Measurements from ENCODE around the gene HLA-DPA1.

The HLA-DPA1 gene

GRCh38 chr6:33053230-33053629 lies 20.2 kb downstream of the HLA-DPA1 start:
- TF ChIP-seq, protein P1, sequence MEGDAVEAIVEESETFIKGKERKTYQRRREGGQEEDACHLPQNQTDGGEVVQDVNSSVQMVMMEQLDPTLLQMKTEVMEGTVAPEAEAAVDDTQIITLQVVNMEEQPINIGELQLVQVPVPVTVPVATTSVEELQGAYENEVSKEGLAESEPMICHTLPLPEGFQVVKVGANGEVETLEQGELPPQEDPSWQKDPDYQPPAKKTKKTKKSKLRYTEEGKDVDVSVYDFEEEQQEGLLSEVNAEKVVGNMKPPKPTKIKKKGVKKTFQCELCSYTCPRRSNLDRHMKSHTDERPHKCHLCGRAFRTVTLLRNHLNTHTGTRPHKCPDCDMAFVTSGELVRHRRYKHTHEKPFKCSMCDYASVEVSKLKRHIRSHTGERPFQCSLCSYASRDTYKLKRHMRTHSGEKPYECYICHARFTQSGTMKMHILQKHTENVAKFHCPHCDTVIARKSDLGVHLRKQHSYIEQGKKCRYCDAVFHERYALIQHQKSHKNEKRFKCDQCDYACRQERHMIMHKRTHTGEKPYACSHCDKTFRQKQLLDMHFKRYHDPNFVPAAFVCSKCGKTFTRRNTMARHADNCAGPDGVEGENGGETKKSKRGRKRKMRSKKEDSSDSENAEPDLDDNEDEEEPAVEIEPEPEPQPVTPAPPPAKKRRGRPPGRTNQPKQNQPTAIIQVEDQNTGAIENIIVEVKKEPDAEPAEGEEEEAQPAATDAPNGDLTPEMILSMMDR (IDR thresholded peaks at IDR 0.05; ENCODE audit: control insufficient read depth, extremely low read depth, insufficient read depth): no peak

DNA sequence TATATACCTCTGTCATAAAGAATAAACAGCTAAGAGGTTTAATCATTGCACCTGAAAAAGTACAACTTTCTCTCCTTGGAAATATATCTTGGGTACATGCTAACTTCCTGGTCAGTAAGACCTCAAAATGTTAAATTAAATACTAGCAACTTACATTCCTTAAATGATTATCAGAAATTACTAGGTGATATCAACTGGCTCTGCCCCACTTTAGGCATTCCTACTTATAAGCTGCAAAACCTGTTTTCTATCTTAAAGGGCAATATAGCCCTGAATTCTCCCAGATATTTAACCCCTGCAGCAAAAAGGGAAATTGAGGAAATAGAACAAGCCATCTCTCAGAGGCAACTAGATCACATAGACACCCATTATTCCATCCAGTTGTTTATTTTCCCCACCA lies 20.8 kb downstream of the HLA-DPA1 start:
- no peak overlapping the region for H3K4me3 ChIP-seq (ENCODE audit: low read depth, low read length)
- TF ChIP-seq, protein P1 (IDR thresholded peaks at IDR 0.05; ENCODE audit: control insufficient read depth, extremely low read depth, insufficient read depth): no peak
- DNase-seq (ENCODE audit: low read depth): no peak

More at GRCh38 chr6:33053230-33053629, 20.2 kb downstream of the HLA-DPA1 start:
- DNase-seq (ENCODE audit: low read depth): no peak
- no peak overlapping the region for H3K4me3 ChIP-seq (ENCODE audit: low read depth, low read length)

DNA sequence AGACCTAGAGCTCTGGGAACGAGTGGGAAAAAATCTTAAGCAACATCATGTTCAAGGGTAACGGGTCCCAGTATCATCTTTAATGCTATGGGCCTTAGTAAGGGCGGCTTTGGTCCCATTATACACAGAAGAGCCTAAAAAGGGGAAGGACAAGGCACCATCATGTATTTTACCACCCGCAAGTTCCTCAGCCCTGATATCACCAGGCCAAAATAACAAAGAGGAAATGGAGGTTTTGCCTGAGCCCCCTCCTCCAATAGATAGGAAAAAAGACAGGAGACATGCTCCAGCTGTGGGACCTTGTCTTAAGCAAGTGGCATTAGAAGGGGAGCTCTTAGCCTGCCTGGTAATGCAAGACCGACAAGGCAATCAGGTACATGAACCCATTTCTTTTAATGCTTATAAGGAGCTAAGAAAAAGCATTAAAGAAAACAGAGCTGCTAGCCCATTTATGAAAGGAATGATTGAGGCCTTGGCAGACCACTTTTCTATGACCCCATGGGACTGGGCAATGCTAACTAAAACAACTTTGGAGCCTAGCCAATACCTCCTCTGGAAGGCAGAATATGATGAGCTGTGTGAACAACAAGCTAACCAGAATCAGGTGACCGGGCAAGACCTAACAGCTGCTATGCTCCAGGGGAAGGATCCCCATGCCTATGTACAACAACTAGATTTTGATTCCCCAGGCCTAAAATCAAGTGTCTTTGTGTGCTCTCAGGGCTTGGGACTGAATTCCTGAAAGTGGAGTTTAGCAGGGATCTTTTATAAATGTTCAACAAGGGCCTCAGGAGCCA lies 23.2 kb downstream of the HLA-DPA1 start:
- DNase-seq (ENCODE audit: low read depth): no peak
- no peak overlapping the region for H3K4me3 ChIP-seq (ENCODE audit: low read depth, low read length)
- TF ChIP-seq, protein P1 (IDR thresholded peaks at IDR 0.05; ENCODE audit: control insufficient read depth, extremely low read depth, insufficient read depth): no peak

GRCh38 chr6:33049323-33050013 lies 24.0 kb downstream of the HLA-DPA1 start:
- no peak overlapping the region for H3K4me3 ChIP-seq (ENCODE audit: low read depth, low read length)
- TF ChIP-seq, protein P1 (IDR thresholded peaks at IDR 0.05; ENCODE audit: control insufficient read depth, extremely low read depth, insufficient read depth): peak; percentile 26; the same call in 1 of the 2 replicates
- DNase-seq (ENCODE audit: low read depth): no peak

- no peak for DNase-seq (ENCODE audit: low read depth)
- TF ChIP-seq, protein P1 (IDR thresholded peaks at IDR 0.05; ENCODE audit: control insufficient read depth, extremely low read depth, insufficient read depth): no peak
- H3K4me3 ChIP-seq (ENCODE audit: low read depth, low read length): no peak overlapping the region
Measured at GRCh38 chr6:33040157-33040556, 33.3 kb downstream of the HLA-DPA1 start.

GRCh38 chr6:33036535-33036934 lies 36.9 kb downstream of the HLA-DPA1 start:
- no peak for DNase-seq (ENCODE audit: low read depth)
- no peak overlapping the region for H3K4me3 ChIP-seq (ENCODE audit: low read depth, low read length)
- TF ChIP-seq, protein P1 (IDR thresholded peaks at IDR 0.05; ENCODE audit: control insufficient read depth, extremely low read depth, insufficient read depth): no peak
